ENCODE results near the gene P2RY6.

DNA sequence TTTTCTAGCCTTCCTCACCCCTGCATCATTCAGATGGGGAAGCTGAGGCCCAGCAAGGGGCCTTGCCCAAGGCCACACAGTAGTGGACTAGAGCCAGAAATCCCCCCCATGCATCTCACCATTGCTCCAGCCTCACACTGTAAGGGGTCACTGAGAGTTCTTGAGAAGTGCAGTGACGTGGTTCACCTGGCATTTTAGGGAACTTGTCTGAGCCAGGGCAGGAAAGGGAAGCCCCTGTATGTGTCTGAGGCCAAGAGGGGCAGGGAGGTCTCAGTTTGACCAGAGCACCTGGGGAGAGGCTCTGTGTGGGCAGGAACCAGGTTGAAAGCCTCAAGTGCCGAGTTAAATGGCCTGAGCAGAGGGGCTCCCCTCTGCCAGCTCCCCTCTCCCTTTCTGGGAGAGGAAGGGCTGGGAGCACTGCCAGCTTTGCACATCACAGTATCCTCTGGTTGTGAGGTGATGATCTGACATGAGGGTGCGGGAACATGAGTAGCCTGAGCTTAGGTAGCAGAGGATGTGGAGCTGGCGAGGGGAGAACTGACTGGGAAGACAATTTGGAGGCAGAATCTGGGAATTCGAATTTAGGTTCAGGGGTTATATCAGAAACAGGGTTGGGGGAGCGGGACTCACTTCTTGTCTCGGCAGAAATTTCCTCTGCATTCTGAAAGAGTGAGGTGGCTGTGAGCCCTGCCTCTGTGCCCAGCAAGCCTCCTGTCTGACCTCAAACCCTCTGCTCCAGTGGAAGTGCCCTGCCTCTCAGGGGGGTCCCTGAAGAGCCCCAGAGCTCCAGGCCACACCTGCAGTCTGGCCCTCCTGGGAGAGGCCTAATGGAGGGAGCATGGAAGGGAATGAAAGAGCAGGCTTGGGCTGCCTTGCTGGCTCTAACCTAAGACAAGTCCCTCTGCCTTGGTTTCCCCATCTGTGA lies 50.5 kb downstream of the P2RY6 start:
- TF ChIP-seq CTCF (conservative IDR thresholded peaks at IDR 0.05) (no peak), EZH2 (IDR thresholded peaks at IDR 0.05; ENCODE audit: low read depth) (no peak)
